Mesenchymal stem cell (in vitro differentiated cells and primary cell): Measurements from ENCODE around the gene RAPGEF4.

Experiments
- DNase-seq: peaks from one replicate; pipeline ENCODE4 v3.0.0-alpha.2; 2013
- H2AFZ ChIP-seq: one replicate; pipeline ENCODE4 v1.6.1; 2013; ENCODE audit warnings: low read depth, mild to moderate bottlenecking, control low read depth, inconsistent platforms, low read length, moderate library complexity
- H2AK5ac ChIP-seq: 2 replicates; pipeline ENCODE4 v1.6.1; 2013; ENCODE audit warnings: low read length, moderate library complexity, mild to moderate bottlenecking, inconsistent platforms; ENCODE audit not compliant: severe bottlenecking
- H2BK120ac ChIP-seq: one replicate; pipeline ENCODE4 v1.6.1; 2013; ENCODE audit warnings: low read depth, mild to moderate bottlenecking, inconsistent platforms, low read length, moderate library complexity
- H2BK12ac ChIP-seq, 2 experiments: one replicate each; pipeline ENCODE4 v1.6.1; 2013; ENCODE audit warnings: inconsistent platforms in 2 of 2, low read length in 2 of 2, mild to moderate bottlenecking in 2 of 2, moderate library complexity in 2 of 2, control low read depth in 1 of 2
- H2BK15ac ChIP-seq: one replicate; pipeline ENCODE4 v1.6.1; 2013; ENCODE audit warnings: mild to moderate bottlenecking, low read depth, inconsistent platforms; ENCODE audit not compliant: poor library complexity, severe bottlenecking
- H2BK5ac ChIP-seq: 2 replicates; pipeline ENCODE4 v1.6.1; 2013; ENCODE audit warnings: low read depth, mild to moderate bottlenecking, low read length, control low read depth, inconsistent platforms; ENCODE audit not compliant: poor library complexity, severe bottlenecking
- H3K14ac ChIP-seq, 2 experiments: one replicate each; pipeline ENCODE4 v1.6.1; 2013; ENCODE audit warnings: inconsistent platforms in 2 of 2, low read length in 2 of 2, control low read depth in 1 of 2, mild to moderate bottlenecking in 1 of 2, moderate library complexity in 1 of 2
- H3K18ac ChIP-seq, 2 experiments: one replicate each; pipeline ENCODE4 v1.6.1; 2013; ENCODE audit warnings: inconsistent platforms in 2 of 2, low read length in 2 of 2, control low read depth in 1 of 2, low read depth in 1 of 2, mild to moderate bottlenecking in 1 of 2
- H3K23ac ChIP-seq, 2 experiments: one replicate each; pipeline ENCODE4 v1.6.1; 2013; ENCODE audit warnings: inconsistent platforms in 2 of 2, low read length in 2 of 2, mild to moderate bottlenecking in 2 of 2, moderate library complexity in 2 of 2, control low read depth in 1 of 2
- H3K27ac ChIP-seq: 2 replicates; pipeline ENCODE4 v1.5.1; 2013; ENCODE audit warnings: mild to moderate bottlenecking, moderate library complexity, low read length, control low read depth, inconsistent platforms; ENCODE audit not compliant: poor library complexity, severe bottlenecking
- H3K27me3 ChIP-seq, 2 experiments: 2 replicates each; pipeline versions ENCODE4 v1.6.1 to v1.7.0; 2013; ENCODE audit warnings: low read length in 2 of 2, mild to moderate bottlenecking in 2 of 2, moderate library complexity in 2 of 2, control low read depth in 1 of 2, inconsistent platforms in 1 of 2; ENCODE audit not compliant: control insufficient read depth in 1 of 2, insufficient read depth in 1 of 2
- H3K36me3 ChIP-seq, 2 experiments: 2 replicates each; pipeline versions ENCODE4 v1.6.1 to v1.7.0; 2013; ENCODE audit warnings: low read length in 2 of 2, control low read depth in 1 of 2, inconsistent platforms in 1 of 2, low read depth in 1 of 2, mild to moderate bottlenecking in 1 of 2; ENCODE audit not compliant: insufficient read depth in 2 of 2, control insufficient read depth in 1 of 2
- H3K4ac ChIP-seq, 2 experiments: one replicate each; pipeline ENCODE4 v1.6.1; 2013; ENCODE audit warnings: inconsistent platforms in 2 of 2, low read length in 2 of 2, mild to moderate bottlenecking in 2 of 2, moderate library complexity in 2 of 2, control low read depth in 1 of 2, low read depth in 1 of 2
- H3K4me1 ChIP-seq: 2 replicates; pipeline ENCODE4 v1.6.1; 2013; ENCODE audit warnings: low read depth, low read length, control low read depth; ENCODE audit not compliant: control insufficient read depth, insufficient read depth
- H3K4me2 ChIP-seq: 2 replicates; pipeline ENCODE4 v1.6.1; 2013; ENCODE audit warnings: low read length, mild to moderate bottlenecking, inconsistent platforms; ENCODE audit not compliant: poor library complexity, severe bottlenecking
- H3K4me3 ChIP-seq, 2 experiments: 2 replicates each; pipeline versions ENCODE4 v1.5.1 to v1.7.0; 2013; ENCODE audit warnings: low read length in 2 of 2, mild to moderate bottlenecking in 2 of 2, control low read depth in 1 of 2, low read depth in 1 of 2; ENCODE audit not compliant: insufficient read depth in 1 of 2
- H3K79me1 ChIP-seq: replicated peaks from 2 replicates; pipeline ENCODE4 v1.6.1; 2013; ENCODE audit warnings: mild to moderate bottlenecking, control low read depth, low read length, inconsistent platforms; ENCODE audit not compliant: poor library complexity, severe bottlenecking
- H3K9ac ChIP-seq: 2 replicates; pipeline ENCODE4 v1.7.0; 2013; ENCODE audit warnings: mild to moderate bottlenecking, low read length, moderate library complexity
- H3K9me3 ChIP-seq: 2 replicates; pipeline ENCODE4 v1.7.0; 2013; ENCODE audit warnings: mild to moderate bottlenecking, low read length; ENCODE audit not compliant: control insufficient read depth
- H4K8ac ChIP-seq: one replicate; pipeline ENCODE4 v1.6.1; 2013; ENCODE audit warnings: inconsistent platforms, mild to moderate bottlenecking, low read length, moderate library complexity
- H4K91ac ChIP-seq: one replicate; pipeline ENCODE4 v1.6.1; 2013; ENCODE audit warnings: mild to moderate bottlenecking, low read length, inconsistent platforms
- WGBS: methylation state at CpG from one replicate; pipeline ENCODE4 v1.1.7; 2013; ENCODE audit warnings: mixed read lengths; 5-methylcytosine and 5-hydroxymethylcytosine counted together

Gene RAPGEF4

DNA sequence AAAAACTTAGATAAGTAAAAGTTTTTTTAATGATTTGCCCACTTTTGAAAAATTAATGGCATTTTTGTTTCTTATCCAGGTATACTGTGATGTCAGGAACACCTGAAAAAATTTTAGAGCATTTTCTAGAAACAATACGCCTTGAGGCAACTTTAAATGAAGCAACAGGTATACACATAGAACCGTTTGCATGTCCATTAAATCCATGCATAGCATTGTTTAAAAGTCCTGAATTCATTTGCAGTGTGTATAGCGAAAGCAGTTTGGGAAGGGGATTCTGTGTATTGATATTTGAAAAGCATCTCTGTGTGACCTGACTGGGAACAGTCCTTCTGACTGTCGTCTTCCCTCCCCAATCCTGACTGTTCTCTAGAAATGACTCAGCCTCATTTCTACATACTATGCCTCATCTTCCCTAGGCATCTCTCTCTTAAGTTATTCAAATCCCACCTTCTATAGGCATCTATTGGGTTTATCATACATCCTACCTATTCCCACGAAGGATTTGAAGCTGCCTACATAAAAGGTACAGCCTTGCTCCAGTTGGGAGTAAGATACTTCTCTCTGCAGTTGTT, 260.8 kb downstream of the RAPGEF4 start:
- Histone ChIP-seq H3K4me2 (no peak overlapping the region), H2BK12ac (peak overlapping the region in 1 of 2 experiments; percentile 52), H3K36me3 (no peaks in the 10 kb centered on the region)

DNA sequence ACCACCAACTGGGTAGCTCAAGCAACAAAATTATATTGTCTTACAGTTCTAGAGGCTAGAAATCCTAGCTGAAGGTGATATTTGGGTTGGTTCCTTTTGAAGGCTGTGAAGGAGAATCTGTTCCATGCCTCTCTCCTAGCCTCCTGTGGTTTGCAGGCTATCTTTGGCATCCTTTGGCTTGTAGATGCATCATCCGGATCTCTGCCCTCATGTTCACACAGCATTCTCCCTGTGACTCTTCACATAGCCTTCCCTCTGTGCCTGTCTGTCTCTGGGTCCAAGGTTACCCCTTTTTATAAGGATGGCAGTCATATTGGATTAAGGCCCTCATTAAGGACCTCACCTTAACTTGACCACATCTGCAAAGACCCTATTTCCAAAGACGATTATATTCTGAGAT, 261.4 kb downstream of the RAPGEF4 start:
- H2AFZ ChIP-seq: no peak overlapping the region
- H2BK12ac ChIP-seq: no peak overlapping the region
- H2BK5ac ChIP-seq: no peak overlapping the region
- H4K91ac ChIP-seq: no peak overlapping the region
- no peak overlapping the region for H3K27ac ChIP-seq
- H3K4me1 ChIP-seq: no peaks in the 10 kb centered on the region
- H3K4me3 ChIP-seq: no peak overlapping the region
- no peak overlapping the region for H4K8ac ChIP-seq
- H3K23ac ChIP-seq: no peak overlapping the region
- H2BK15ac ChIP-seq: no peak overlapping the region
- H3K4ac ChIP-seq: no peak overlapping the region
- H3K9me3 ChIP-seq: no peaks in the 10 kb centered on the region
- H3K27me3 ChIP-seq: no peaks in the 10 kb centered on the region
- no peak overlapping the region for H3K14ac ChIP-seq
- H3K4me2 ChIP-seq: no peak overlapping the region
- peak overlapping the region in 1 of 2 experiments; percentile 46 for H3K18ac ChIP-seq
- 100% methylated on average over 1 of the region's 2 CpGs for WGBS
- H3K36me3 ChIP-seq: no peaks in the 10 kb centered on the region
- no peak overlapping the region for H2AK5ac ChIP-seq
- no peak overlapping the region for H3K9ac ChIP-seq
- DNase-seq: no peak
- no peak overlapping the region for H2BK120ac ChIP-seq
- H3K79me1 ChIP-seq: no peaks in the 10 kb centered on the region

More for the DNA sequence above, 260.8 kb downstream of the RAPGEF4 start:
- no peak overlapping the region for H4K91ac ChIP-seq
- no peak overlapping the region for H2BK5ac ChIP-seq
- no peak overlapping the region for H3K27ac ChIP-seq
- no peaks in the 10 kb centered on the region for H3K27me3 ChIP-seq
- no peaks in the 10 kb centered on the region for H3K4me1 ChIP-seq
- H2BK120ac ChIP-seq: no peak overlapping the region
- H3K14ac ChIP-seq: no peak overlapping the region
- no peaks in the 10 kb centered on the region for H3K79me1 ChIP-seq
- no peak overlapping the region for H2AFZ ChIP-seq
- H3K4me3 ChIP-seq: no peak overlapping the region
- H3K23ac ChIP-seq: no peak overlapping the region
- H3K9ac ChIP-seq: peak overlapping the region; percentile 74
- H4K8ac ChIP-seq: no peak overlapping the region
- H3K9me3 ChIP-seq: no peaks in the 10 kb centered on the region
- H2BK15ac ChIP-seq: no peak overlapping the region
- WGBS: 94% methylated on average over 4 of the region's 5 CpGs
- peak overlapping the region in 1 of 2 experiments; percentile 37 for H3K4ac ChIP-seq
- DNase-seq: peak; percentile 50
- H3K18ac ChIP-seq: peak overlapping the region; percentile 24 to 29
- peak overlapping the region; percentile 22 for H2AK5ac ChIP-seq

DNA sequence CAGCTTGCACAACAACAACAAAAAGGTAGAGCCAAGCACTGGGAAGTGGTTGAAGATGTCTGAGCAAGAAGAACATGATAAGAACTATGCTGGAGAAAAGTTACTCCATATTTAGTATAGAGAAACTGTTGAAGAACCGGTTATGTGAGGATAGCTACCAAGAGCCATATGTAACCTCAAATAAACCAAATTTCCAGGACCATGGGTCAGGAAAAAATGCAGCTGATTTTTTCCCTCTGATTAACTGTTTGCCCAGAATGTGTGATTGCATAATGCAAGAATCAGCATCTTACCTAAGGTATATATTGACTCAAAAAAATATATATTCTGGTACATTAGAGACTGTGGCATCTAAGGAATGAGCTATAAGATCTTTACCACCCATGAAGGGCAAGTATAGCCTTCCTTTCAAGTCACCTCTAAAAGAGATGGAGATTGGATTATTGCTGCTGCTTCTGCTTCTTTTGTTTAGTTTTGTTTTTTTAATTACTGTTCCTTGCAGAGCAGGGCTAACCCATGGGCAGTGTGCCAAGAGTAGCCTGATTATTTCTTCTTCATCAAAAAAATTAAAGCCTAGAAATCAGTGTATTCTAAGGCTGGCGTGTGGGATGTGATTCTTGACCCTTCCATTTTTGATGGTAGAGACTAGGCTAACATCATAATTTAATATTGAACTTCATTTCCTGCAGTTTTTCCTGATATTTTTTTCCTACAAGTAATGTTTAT, 263.1 kb downstream of the RAPGEF4 start:
- Histone ChIP-seq H3K27me3 (no peaks in the 10 kb centered on the region), H3K23ac (no peak overlapping the region), H2BK15ac (no peak overlapping the region), H3K9me3 (no peaks in the 10 kb centered on the region), H2AK5ac (no peak overlapping the region), H2BK12ac (no peak overlapping the region), H3K36me3 (no peaks in the 10 kb centered on the region), H3K79me1 (no peaks in the 10 kb centered on the region), H3K4me2 (no peak overlapping the region), H3K9ac (no peak overlapping the region), H2AFZ (no peak overlapping the region), H3K27ac (no peak overlapping the region), H3K4me1 (no peaks in the 10 kb centered on the region), H3K18ac (no peak overlapping the region), H3K4ac (no peak overlapping the region), H4K8ac (no peak overlapping the region), H3K4me3 (no peak overlapping the region), H4K91ac (no peak overlapping the region), H3K14ac (no peak overlapping the region), H2BK5ac (no peak overlapping the region), H2BK120ac (no peak overlapping the region)
- 100% methylated on average over 2 of the region's 2 CpGs for WGBS
- no peak for DNase-seq

DNA sequence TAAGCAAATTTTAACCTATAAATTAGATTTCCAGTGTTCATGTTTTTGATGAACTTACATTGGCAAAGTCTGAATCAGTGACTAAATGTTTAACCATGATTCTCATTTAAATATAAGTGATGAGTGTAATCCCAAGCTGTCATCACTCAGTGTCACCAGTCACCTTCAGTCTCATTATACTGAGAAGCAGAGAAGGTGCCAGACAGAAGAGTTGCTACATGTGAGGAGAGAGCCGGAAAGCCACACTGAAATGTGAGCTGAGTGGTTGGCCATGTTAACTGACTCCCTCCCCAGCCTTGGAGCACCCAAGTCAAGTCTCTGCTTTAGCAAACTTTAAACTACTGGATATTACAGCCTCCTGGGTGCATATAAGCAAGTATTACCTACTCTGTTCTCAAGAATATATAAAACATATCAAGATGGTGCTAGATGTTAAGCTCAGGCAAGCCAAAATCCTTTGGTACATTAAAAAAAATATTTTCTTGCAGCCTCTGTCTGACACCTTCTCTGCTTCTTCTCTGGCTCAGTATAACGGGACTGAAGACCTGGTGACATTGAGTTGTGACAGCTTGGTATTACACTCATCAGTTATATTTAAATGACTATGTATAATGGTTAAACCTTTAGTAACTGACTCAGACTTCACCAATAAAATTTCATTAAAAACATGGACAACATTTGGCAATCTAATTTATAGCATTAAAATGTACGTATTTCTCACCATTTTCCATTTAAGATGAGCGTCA, 264.2 kb downstream of the RAPGEF4 start:
- Histone ChIP-seq H3K4me1 (no peaks in the 10 kb centered on the region), H4K91ac (no peak overlapping the region), H3K4me2 (no peak overlapping the region), H3K9me3 (no peaks in the 10 kb centered on the region), H2BK5ac (no peak overlapping the region), H3K27me3 (no peaks in the 10 kb centered on the region), H3K79me1 (no peaks in the 10 kb centered on the region), H2BK12ac (no peak overlapping the region), H2AK5ac (no peak overlapping the region), H2AFZ (no peak overlapping the region), H3K36me3 (no peaks in the 10 kb centered on the region), H3K9ac (no peak overlapping the region), H2BK120ac (no peak overlapping the region), H3K27ac (no peak overlapping the region), H3K4ac (no peak overlapping the region), H3K18ac (no peak overlapping the region), H3K4me3 (no peak overlapping the region), H3K23ac (no peak overlapping the region), H4K8ac (no peak overlapping the region), H2BK15ac (no peak overlapping the region), H3K14ac (no peak overlapping the region)
- no peak for DNase-seq
- WGBS: 96% methylated on average over 3 of the region's 4 CpGs
